ENCODE data around the gene LPIN1. TPM values are rescaled to one million over a fixed set of nuclear protein-coding genes. Genes with fewer than 3 reads are reported as not detected.

The LPIN1 gene
- total RNA-seq, 1 experiment from 2014 or later = 13.9 TPM

DNA sequence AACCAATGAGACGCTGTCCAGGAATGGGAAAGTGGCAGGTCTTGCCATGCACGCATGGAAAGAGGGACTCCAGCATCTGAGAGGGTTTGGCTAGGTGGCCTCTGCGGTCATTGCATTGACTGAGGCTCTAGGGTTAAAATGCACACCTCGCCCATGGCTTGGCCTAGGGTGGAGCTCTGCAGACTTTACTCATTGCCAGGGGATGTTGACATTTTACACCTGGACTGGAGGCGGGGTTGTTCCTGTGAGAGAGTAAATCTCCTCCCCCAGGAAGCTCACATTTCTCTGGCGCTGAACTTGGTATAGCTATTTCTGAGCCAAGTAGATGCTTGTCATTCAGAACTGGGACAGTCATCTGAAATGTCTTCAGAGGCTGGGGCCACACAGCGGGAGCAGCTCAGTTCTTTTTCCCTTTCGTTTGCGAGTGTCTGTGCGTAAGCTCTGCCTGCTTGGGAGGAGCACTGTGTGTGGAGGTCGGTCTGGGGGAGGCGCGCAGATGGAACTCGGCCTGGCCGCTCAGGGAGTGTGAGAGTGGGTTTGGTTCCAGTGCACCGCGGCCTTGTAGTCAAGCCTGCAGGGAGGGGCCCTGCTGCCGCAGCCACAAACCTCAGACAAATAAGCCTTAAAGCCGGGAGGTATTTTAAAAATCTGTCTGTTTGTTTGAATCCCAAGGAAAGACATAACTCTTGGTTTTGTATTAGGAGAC is 76.5 kb downstream of the LPIN1 start:
- ChIA-PET CTCF (no interaction called here), POLR2A (interaction anchor here (0.6 kb wide), 1 partner anchor 79 kb away, joined by 3 read pairs; no protein-coding TSS in a partner anchor)
- TF ChIP-seq TEAD1 (CRISPR knock-in tag; IDR thresholded peaks at IDR 0.05) (no peak), JAZF1 (CRISPR knock-in tag; IDR thresholded peaks at IDR 0.05) (no peak), NFATC4 (CRISPR knock-in tag; IDR thresholded peaks at IDR 0.05) (no peak), ERG (CRISPR knock-in tag; IDR thresholded peaks at IDR 0.05) (no peak)
- TF ChIP-seq, protein P1, sequence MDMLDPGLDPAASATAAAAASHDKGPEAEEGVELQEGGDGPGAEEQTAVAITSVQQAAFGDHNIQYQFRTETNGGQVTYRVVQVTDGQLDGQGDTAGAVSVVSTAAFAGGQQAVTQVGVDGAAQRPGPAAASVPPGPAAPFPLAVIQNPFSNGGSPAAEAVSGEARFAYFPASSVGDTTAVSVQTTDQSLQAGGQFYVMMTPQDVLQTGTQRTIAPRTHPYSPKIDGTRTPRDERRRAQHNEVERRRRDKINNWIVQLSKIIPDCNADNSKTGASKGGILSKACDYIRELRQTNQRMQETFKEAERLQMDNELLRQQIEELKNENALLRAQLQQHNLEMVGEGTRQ (CRISPR knock-in tag; IDR thresholded peaks at IDR 0.05) = no peak
- TF ChIP-seq, protein P2, sequence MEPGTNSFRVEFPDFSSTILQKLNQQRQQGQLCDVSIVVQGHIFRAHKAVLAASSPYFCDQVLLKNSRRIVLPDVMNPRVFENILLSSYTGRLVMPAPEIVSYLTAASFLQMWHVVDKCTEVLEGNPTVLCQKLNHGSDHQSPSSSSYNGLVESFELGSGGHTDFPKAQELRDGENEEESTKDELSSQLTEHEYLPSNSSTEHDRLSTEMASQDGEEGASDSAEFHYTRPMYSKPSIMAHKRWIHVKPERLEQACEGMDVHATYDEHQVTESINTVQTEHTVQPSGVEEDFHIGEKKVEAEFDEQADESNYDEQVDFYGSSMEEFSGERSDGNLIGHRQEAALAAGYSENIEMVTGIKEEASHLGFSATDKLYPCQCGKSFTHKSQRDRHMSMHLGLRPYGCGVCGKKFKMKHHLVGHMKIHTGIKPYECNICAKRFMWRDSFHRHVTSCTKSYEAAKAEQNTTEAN (CRISPR knock-in tag; IDR thresholded peaks at IDR 0.05) = no peak
- TF ChIP-seq, protein P3, sequence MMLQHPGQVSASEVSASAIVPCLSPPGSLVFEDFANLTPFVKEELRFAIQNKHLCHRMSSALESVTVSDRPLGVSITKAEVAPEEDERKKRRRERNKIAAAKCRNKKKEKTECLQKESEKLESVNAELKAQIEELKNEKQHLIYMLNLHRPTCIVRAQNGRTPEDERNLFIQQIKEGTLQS (CRISPR knock-in tag; conservative IDR thresholded peaks at IDR 0.05) = no peak
- TF ChIP-seq, protein P4, sequence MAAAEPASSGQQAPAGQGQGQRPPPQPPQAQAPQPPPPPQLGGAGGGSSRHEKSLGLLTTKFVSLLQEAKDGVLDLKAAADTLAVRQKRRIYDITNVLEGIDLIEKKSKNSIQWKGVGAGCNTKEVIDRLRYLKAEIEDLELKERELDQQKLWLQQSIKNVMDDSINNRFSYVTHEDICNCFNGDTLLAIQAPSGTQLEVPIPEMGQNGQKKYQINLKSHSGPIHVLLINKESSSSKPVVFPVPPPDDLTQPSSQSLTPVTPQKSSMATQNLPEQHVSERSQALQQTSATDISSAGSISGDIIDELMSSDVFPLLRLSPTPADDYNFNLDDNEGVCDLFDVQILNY (CRISPR knock-in tag; IDR thresholded peaks at IDR 0.05) = no peak
- Mint-ChIP-seq H3K4me1 (peaks cover 18% of the 10 kb centered on the region), H3K36me3 (peaks cover 27% of the 10 kb centered on the region), H3K4me3 (no peak overlapping the region), H3K27ac (no peak overlapping the region), H3K9me3 (no peaks in the 10 kb centered on the region), H3K27me3 (ENCODE audit: low read depth) (no peaks in the 10 kb centered on the region)
- DNase-seq (ENCODE audit: low spot score) (no peak), ATAC-seq (peak; percentile 36; the same call in 1 of the 2 replicates)

DNA sequence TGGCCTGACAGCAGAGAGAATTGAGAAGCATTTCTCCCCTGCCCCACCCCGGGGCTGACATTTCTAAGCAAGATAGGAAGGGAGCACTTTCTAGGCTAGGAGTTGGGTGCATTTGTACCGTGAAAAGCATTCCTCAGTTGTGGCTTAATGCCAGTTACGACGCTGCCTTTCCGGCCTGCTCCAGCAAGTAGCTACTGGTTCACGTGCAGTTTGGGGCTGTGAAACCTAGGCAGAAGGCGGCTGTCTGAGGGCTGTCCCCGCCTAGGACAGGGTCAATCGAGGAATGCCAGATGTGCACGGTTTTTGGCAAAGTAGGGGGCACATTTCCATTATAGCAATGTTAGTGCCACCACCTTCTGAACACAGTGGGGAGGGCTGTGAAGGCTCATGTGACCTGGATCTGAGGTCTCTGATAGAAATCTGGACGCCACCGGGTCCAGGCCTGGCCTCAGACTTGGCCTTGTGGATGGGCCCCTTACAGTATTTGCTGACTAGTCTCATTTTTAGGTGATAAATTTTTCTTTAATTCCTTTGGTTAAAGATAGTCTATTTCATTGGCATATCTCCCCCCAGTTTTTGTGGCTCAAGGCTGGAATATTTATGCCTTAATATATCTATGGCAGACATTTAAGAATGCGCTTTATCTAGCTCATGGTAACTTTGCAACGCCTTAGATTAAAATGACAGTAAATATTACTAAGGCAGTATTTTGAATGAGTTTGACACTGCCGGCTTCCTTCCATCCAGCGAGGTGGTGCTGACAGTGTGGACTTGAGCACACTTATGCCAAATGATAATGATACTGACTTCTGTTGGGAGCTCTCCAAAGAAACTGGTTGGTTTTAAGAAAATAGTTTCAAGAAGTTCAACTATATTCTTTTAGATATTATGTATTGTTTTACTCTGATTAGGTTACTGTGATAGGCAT is 78.7 kb downstream of the LPIN1 start:
- DNase-seq (ENCODE audit: low spot score) (no peak), ATAC-seq (no peak)
- CTCF ChIA-PET = interaction anchor here (1.4 kb wide), 1 partner anchor 40 kb away, joined by 4 read pairs; no protein-coding TSS in a partner anchor
- POLR2A ChIA-PET = no interaction called here
- Mint-ChIP-seq H3K27ac (no peak overlapping the region), H3K9me3 (no peaks in the 10 kb centered on the region), H3K36me3 (peaks cover 22% of the 10 kb centered on the region), H3K4me1 (peaks cover 34% of the 10 kb centered on the region), H3K27me3 (ENCODE audit: low read depth) (no peaks in the 10 kb centered on the region), H3K4me3 (no peak overlapping the region)
- TF ChIP-seq NFATC4 (CRISPR knock-in tag; IDR thresholded peaks at IDR 0.05) = no peak
- TF ChIP-seq, protein P5, sequence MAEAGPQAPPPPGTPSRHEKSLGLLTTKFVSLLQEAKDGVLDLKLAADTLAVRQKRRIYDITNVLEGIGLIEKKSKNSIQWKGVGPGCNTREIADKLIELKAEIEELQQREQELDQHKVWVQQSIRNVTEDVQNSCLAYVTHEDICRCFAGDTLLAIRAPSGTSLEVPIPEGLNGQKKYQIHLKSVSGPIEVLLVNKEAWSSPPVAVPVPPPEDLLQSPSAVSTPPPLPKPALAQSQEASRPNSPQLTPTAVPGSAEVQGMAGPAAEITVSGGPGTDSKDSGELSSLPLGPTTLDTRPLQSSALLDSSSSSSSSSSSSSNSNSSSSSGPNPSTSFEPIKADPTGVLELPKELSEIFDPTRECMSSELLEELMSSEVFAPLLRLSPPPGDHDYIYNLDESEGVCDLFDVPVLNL (CRISPR knock-in tag; IDR thresholded peaks at IDR 0.05; ENCODE audit: borderline replicate concordance, low read depth) = no peak
- TF ChIP-seq, protein P6, sequence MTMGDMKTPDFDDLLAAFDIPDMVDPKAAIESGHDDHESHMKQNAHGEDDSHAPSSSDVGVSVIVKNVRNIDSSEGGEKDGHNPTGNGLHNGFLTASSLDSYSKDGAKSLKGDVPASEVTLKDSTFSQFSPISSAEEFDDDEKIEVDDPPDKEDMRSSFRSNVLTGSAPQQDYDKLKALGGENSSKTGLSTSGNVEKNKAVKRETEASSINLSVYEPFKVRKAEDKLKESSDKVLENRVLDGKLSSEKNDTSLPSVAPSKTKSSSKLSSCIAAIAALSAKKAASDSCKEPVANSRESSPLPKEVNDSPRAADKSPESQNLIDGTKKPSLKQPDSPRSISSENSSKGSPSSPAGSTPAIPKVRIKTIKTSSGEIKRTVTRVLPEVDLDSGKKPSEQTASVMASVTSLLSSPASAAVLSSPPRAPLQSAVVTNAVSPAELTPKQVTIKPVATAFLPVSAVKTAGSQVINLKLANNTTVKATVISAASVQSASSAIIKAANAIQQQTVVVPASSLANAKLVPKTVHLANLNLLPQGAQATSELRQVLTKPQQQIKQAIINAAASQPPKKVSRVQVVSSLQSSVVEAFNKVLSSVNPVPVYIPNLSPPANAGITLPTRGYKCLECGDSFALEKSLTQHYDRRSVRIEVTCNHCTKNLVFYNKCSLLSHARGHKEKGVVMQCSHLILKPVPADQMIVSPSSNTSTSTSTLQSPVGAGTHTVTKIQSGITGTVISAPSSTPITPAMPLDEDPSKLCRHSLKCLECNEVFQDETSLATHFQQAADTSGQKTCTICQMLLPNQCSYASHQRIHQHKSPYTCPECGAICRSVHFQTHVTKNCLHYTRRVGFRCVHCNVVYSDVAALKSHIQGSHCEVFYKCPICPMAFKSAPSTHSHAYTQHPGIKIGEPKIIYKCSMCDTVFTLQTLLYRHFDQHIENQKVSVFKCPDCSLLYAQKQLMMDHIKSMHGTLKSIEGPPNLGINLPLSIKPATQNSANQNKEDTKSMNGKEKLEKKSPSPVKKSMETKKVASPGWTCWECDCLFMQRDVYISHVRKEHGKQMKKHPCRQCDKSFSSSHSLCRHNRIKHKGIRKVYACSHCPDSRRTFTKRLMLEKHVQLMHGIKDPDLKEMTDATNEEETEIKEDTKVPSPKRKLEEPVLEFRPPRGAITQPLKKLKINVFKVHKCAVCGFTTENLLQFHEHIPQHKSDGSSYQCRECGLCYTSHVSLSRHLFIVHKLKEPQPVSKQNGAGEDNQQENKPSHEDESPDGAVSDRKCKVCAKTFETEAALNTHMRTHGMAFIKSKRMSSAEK (CRISPR knock-in tag; IDR thresholded peaks at IDR 0.05; ENCODE audit: borderline replicate concordance) = no peak
- TF ChIP-seq CDX4 (CRISPR knock-in tag; IDR thresholded peaks at IDR 0.05; ENCODE audit: borderline replicate concordance) = no peak
- TF ChIP-seq USF1 (CRISPR knock-in tag; IDR thresholded peaks at IDR 0.05) = no peak
- TF ChIP-seq ZNF425 (CRISPR knock-in tag; conservative IDR thresholded peaks at IDR 0.05) = no peak
- TF ChIP-seq, protein P1 (CRISPR knock-in tag; IDR thresholded peaks at IDR 0.05) = no peak
- no peak for TF ChIP-seq ZNF396 (CRISPR knock-in tag; IDR thresholded peaks at IDR 0.05; ENCODE audit: borderline replicate concordance)
- TF ChIP-seq SP1 (CRISPR knock-in tag; conservative IDR thresholded peaks at IDR 0.05) = no peak
